T-helper 17 cell (primary cell): ENCODE measurements around the gene WDFY2. TPM values are rescaled to one million over a fixed set of nuclear protein-coding genes. Genes with fewer than 3 reads are reported as not detected.

Source experiments
- ATAC-seq: fragments of 150-1000 bp; cut with Tn5 transposase; 2 replicates; pipeline ENCODE4 v1.10.0; 2021; ENCODE audit warnings: mild to moderate bottlenecking, moderate library complexity
- DNase-seq, 3 donors: peaks; one replicate each; pipeline versions ENCODE4 v3.0.0 to v3.0.0-alpha.2; 2020 to 2021
- H3K9me3 ChIP-seq: one replicate; pipeline ENCODE4 v1.7.0; 2013; ENCODE audit warnings: low read length, mild to moderate bottlenecking; ENCODE audit not compliant: control insufficient read depth, poor library complexity, severe bottlenecking
- H3K27ac Mint-ChIP-seq: one replicate; pipeline ENCODE4 v1.8.0; 2022; ENCODE audit warnings: mild to moderate bottlenecking, moderate library complexity, mixed read lengths
- H3K27me3 Mint-ChIP-seq: one replicate; pipeline ENCODE4 v1.8.0; 2022; ENCODE audit warnings: mixed read lengths
- H3K36me3 Mint-ChIP-seq: one replicate; pipeline ENCODE4 v1.8.0; 2022; ENCODE audit warnings: low read depth, mixed read lengths
- H3K4me1 Mint-ChIP-seq: one replicate; pipeline ENCODE4 v1.8.0; 2022; ENCODE audit warnings: mild to moderate bottlenecking, mixed read lengths
- H3K4me3 Mint-ChIP-seq: one replicate; pipeline ENCODE4 v1.8.0; 2022; ENCODE audit warnings: mild to moderate bottlenecking, moderate library complexity, mixed read lengths
- total RNA-seq, 4 donors: library from RNA in 2 of 4; stranded (reverse) in 2 of 4; gene quantifications; one replicate each; pipeline ENCODE4 v1.2.3 and lab custom pipeline; 2022 to 2026

WDFY2 gene
- total RNA-seq, 2 donors from 2014 or later: 41.5 to 52.2 TPM

DNA sequence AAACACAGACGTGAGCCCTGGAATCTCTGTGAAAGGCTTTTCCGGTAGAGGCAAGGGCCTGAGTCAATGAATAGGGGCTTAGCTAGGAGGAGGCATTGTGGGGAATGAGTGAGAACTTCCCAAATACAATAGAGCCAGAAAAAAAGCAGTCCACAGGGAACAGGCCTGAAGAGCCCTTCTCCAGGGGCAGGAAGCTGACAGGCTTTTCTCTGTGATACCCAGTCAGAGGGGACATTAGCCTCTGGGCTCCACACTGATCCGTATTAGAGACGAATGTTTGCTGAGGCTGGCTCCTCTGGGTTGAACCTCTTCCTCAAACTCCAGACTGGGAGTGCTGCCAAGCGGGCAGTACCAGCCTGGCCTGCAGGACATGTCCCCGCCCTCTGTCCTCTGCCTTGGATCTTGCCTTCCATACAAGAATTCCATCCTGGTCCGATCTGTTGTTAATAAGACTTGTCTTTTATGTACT lies 217.4 kb downstream of the WDFY2 start:
- H3K36me3 Mint-ChIP-seq: peaks cover 5% of the 10 kb centered on the region
- peak overlapping the region; percentile 93 for H3K4me3 Mint-ChIP-seq
- no peaks in the 10 kb centered on the region for H3K27me3 Mint-ChIP-seq
- peak overlapping the region; percentile 93 for H3K27ac Mint-ChIP-seq
- no peak for DNase-seq
- peaks cover 46% of the 10 kb centered on the region for H3K4me1 Mint-ChIP-seq
- H3K9me3 ChIP-seq: no peaks in the 10 kb centered on the region
- no peak for ATAC-seq

GRCh38 chr13:51802631-51803418 lies 218.6 kb downstream of the WDFY2 start:
- H3K4me3 Mint-ChIP-seq: peak overlapping the region; percentile 93
- ATAC-seq (no peak), DNase-seq (no peak)
- peaks cover 47% of the 10 kb centered on the region for H3K4me1 Mint-ChIP-seq
- H3K27me3 Mint-ChIP-seq: no peaks in the 10 kb centered on the region
- H3K27ac Mint-ChIP-seq: peak overlapping the region; percentile 93
- H3K36me3 Mint-ChIP-seq: peaks cover 5% of the 10 kb centered on the region
- no peaks in the 10 kb centered on the region for H3K9me3 ChIP-seq

GRCh38 chr13:51803422-51804294 lies 219.4 kb downstream of the WDFY2 start, which contains the start of gene DHRS12:
TSS of gene DHRS12 (minus strand) at chr13:51804163. CDS start at chr13:51799659, 4,504 bp downstream.
- peak; percentile 72 for ATAC-seq
- H3K9me3 ChIP-seq: no peaks in the 10 kb centered on the region
- no peaks in the 10 kb centered on the region for H3K27me3 Mint-ChIP-seq
- H3K36me3 Mint-ChIP-seq: peaks cover 5% of the 10 kb centered on the region
- H3K4me1 Mint-ChIP-seq: peaks cover 46% of the 10 kb centered on the region
- peak within 1 kb of the TSS; percentile 93 for H3K4me3 Mint-ChIP-seq
- H3K27ac Mint-ChIP-seq: peak within 1 kb of the TSS; percentile 93
- DNase-seq: peak; percentile 80 to 87 (median 85)

DNA sequence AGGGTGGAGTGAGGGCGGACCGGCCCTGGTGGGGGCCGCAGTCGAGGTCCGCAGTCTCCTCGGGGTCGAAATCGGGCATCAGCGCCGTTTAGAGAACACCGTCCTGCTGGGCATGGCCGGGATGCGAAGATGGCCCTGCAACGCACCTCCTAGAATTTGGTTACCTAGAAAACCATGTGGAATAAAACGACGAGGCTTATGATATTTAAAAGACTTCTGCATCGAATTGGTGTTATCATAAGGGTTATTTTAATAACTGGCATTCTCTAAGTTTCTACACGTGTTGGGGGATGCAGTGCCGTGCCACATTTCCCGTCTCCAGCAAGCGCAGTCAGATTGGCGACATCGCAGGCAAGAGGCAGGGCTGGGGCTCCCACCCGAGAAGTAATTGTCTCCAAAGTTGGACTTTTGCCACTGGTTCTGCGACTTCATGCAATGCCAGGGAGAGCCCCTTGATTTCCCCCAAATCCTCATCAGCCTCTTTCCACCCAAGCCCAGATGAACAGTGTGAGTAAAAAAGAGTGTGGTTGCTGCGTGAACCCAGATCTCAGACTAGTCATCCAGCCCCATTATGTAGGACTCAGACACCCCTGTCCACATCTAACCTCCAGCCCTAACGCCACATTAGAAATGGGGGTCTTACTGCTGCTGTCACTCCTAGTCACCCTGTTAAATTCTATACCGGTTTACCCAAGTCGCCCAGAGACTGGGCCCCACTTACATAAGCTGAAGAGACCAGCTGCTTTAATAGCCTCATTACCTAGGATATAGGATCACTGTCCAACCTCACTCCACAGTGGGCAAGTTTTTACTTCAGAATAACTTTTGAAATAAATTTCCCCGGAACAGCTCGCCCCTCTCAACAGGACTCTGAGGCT lies 220.3 kb downstream of the WDFY2 start:
- no peak for ATAC-seq
- no peaks in the 10 kb centered on the region for H3K27me3 Mint-ChIP-seq
- H3K9me3 ChIP-seq: no peaks in the 10 kb centered on the region
- DNase-seq: peak in 1 of 3 donors; percentile 42
- peaks cover 46% of the 10 kb centered on the region for H3K4me1 Mint-ChIP-seq
- H3K36me3 Mint-ChIP-seq: peaks cover 7% of the 10 kb centered on the region
- H3K4me3 Mint-ChIP-seq: peak overlapping the region; percentile 93
- H3K27ac Mint-ChIP-seq: peak overlapping the region; percentile 93

- Mint-ChIP-seq H3K27me3 (no peaks in the 10 kb centered on the region), H3K4me3 (peak overlapping the region; percentile 93), H3K36me3 (peaks cover 7% of the 10 kb centered on the region), H3K4me1 (peaks cover 45% of the 10 kb centered on the region), H3K27ac (peak overlapping the region; percentile 93)
- DNase-seq (no peak), ATAC-seq (no peak)
- H3K9me3 ChIP-seq: no peaks in the 10 kb centered on the region
Observed at GRCh38 chr13:51805313-51805712, 221.1 kb downstream of the WDFY2 start.

- Mint-ChIP-seq H3K4me3 (peak overlapping the region; percentile 93), H3K27me3 (no peaks in the 10 kb centered on the region), H3K27ac (peak overlapping the region; percentile 93), H3K4me1 (peaks cover 45% of the 10 kb centered on the region), H3K36me3 (peaks cover 7% of the 10 kb centered on the region)
- DNase-seq (no peak), ATAC-seq (no peak)
- H3K9me3 ChIP-seq: no peaks in the 10 kb centered on the region
Observed at GRCh38 chr13:51805925-51806324, 221.7 kb downstream of the WDFY2 start.

DNA sequence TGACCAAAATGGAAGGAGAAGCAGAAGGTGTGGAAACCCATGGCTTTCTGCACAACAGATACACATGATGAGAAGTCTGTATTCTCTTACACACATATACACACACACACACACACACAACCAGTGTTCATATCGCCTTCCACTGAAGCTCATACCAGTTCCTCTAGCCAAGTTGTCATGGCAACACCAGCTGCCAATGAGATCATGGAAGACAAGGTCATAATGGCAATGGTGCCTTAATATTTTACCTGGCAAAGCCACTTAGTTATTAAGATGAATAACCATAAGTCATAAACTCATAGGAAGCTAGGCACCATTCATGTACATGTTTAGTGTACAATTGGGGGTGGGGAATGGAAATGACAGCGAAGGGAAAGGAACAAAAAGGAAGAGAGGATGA lies 222.3 kb downstream of the WDFY2 start:
- H3K4me3 Mint-ChIP-seq: no peak overlapping the region
- H3K36me3 Mint-ChIP-seq: peaks cover 7% of the 10 kb centered on the region

DNA sequence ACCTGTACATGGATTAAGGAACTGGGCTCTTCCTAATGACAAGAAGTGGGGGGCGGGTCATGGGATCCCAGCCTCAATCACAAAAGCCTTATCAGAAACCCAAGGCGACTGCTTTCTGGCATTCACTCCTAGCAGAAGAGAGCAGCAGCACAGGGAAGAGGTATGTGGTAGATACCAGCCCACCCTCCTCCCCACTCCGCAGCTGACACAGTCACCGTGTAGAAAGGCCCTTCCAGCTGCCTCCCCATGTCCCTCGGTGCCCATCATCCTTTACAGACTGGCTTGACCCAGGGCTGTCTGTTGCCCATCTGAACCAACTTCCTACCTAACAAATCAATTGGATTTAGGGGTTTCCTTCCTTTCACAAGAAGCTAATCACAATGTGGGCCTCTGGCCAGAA lies 222.8 kb downstream of the WDFY2 start:
- no peak for ATAC-seq
- Mint-ChIP-seq H3K4me1 (peaks cover 40% of the 10 kb centered on the region), H3K27ac (peak overlapping the region; percentile 93), H3K4me3 (no peak overlapping the region), H3K27me3 (no peaks in the 10 kb centered on the region), H3K36me3 (peaks cover 5% of the 10 kb centered on the region)
- DNase-seq: no peak
- H3K9me3 ChIP-seq: no peaks in the 10 kb centered on the region

More for the DNA sequence above, 222.3 kb downstream of the WDFY2 start:
- H3K9me3 ChIP-seq: no peaks in the 10 kb centered on the region
- Mint-ChIP-seq H3K27me3 (no peaks in the 10 kb centered on the region), H3K27ac (peak overlapping the region; percentile 93), H3K4me1 (peaks cover 44% of the 10 kb centered on the region)
- ATAC-seq (no peak), DNase-seq (no peak)

DNA sequence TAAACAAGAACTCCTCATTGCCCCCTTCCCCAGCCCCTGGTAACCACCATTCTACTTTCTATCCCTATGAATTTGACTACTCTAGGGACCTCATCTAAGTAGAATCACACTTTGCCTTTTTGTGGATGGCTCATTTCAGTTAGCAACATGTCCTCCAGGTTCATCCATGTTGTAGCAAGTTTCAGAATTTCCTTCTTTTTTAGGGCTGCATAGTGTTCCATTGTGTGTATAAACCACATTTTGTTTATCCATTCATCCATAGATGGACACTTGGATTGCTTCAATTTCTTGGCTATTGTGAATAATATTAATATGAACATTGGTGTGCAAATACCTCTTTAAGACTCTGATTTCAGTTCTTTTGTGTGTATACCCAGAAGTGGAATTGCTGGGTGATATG lies 224.5 kb downstream of the WDFY2 start:
- Mint-ChIP-seq H3K4me1 (peaks cover 31% of the 10 kb centered on the region), H3K4me3 (no peak overlapping the region), H3K27ac (no peak overlapping the region), H3K27me3 (no peaks in the 10 kb centered on the region), H3K36me3 (peaks cover 2% of the 10 kb centered on the region)
- DNase-seq (no peak), ATAC-seq (no peak)
- no peaks in the 10 kb centered on the region for H3K9me3 ChIP-seq

- Mint-ChIP-seq H3K36me3 (peaks cover 2% of the 10 kb centered on the region), H3K27ac (peak overlapping the region; percentile 78), H3K27me3 (no peaks in the 10 kb centered on the region), H3K4me3 (no peak overlapping the region), H3K4me1 (peaks cover 25% of the 10 kb centered on the region)
- ATAC-seq (no peak), DNase-seq (no peak)
- no peaks in the 10 kb centered on the region for H3K9me3 ChIP-seq
Observed at GRCh38 chr13:51811046-51811445, 226.8 kb downstream of the WDFY2 start.

- Mint-ChIP-seq H3K4me3 (no peak overlapping the region), H3K36me3 (peaks cover 4% of the 10 kb centered on the region), H3K27ac (peak overlapping the region; percentile 78), H3K4me1 (peaks cover 28% of the 10 kb centered on the region), H3K27me3 (no peaks in the 10 kb centered on the region)
- DNase-seq: no peak
- H3K9me3 ChIP-seq: no peaks in the 10 kb centered on the region
- ATAC-seq: no peak
Observed at GRCh38 chr13:51811920-51812451, 227.7 kb downstream of the WDFY2 start.

DNA sequence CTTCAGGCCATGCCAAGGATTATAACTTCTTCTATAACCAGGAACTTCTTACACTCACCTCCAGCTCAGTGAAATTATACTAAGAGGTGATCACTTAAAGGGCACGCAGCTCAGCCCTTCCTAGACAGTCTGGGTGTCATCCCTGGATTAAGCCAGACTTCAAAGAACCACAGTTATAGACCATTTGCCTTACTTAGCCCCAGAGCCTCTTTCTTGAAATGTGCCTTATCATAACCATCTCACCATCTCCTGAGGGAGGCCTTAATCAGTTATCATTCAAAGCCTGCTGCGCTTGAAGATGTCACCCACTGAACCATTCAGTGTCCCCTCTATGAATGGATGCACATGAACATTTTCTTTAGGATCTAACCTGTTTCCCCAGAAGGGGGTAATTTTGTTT lies 229.8 kb downstream of the WDFY2 start:
- no peak for ATAC-seq
- Mint-ChIP-seq H3K4me1 (peaks cover 40% of the 10 kb centered on the region), H3K36me3 (peaks cover 13% of the 10 kb centered on the region), H3K4me3 (no peak overlapping the region), H3K27ac (peak overlapping the region; percentile 8), H3K27me3 (no peaks in the 10 kb centered on the region)
- no peak for DNase-seq
- no peaks in the 10 kb centered on the region for H3K9me3 ChIP-seq
